ENCODE measurements around the gene SEMA4D. TPM values are rescaled to one million over a fixed set of nuclear protein-coding genes. Genes with fewer than 3 reads are reported as not detected.

SEMA4D gene
- total and polyA plus RNA-seq, 2 of the 13 experiments (the other 11 are each of a cell fraction or from before 2014, with no cell fraction given), result 0.13 to 0.16 TPM

DNA sequence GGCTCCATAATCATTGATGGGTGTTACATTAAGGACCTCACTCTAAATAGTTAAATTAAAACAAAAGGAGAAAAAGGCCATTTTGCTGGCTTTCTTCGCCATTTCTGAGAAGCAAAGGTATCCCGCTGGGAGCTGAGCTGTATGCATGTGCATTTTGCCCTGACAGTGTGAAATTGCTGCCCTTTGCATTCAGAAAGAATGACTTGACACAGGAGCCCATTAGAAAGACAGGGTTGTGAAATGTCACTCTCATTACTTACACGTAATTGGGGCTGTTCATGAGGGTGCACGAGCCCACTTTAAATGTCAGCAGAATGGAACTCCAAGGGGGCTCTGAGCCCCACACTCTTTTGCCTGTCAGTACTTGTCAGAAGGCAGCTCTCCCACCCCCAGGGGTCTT is 85.0 kb downstream of the SEMA4D start:
- DNase-seq (ENCODE audit: low spot score) (no peak), FAIRE-seq (no peak), ATAC-seq (no peak)
- no peaks in the 10 kb centered on the region for H3K36me3 ChIP-seq (replicated peaks in 1 of 2; ENCODE audit: control insufficient read depth in 1 of 2, insufficient read depth in 2 of 2, low read length in 2 of 2)
- no peak overlapping the region for H3K9ac ChIP-seq (ENCODE audit: insufficient read depth, low read depth, low read length)
- no peak overlapping the region for H2AFZ ChIP-seq (ENCODE audit: low read length)
- H3K4me1 ChIP-seq (ENCODE audit: insufficient read depth, low read length), result no peaks in the 10 kb centered on the region
- no peak overlapping the region for H3K27ac ChIP-seq (ENCODE audit: extremely low read length, insufficient read depth, low read length)
- TF ChIP-seq NRL (CRISPR knock-in tag; IDR thresholded peaks at IDR 0.05; ENCODE audit: borderline replicate concordance) (no peak), KDM4B (CRISPR knock-in tag; IDR thresholded peaks at IDR 0.05) (no peak), RNF2 (conservative IDR thresholded peaks at IDR 0.05; ENCODE audit: low read depth) (no peak)
- no peak overlapping the region for H3K4me2 ChIP-seq (ENCODE audit: low read depth, low read length)
- in situ Hi-C loops (cut with HindIII; ENCODE audit: extremely low pct_ligation_motif_present, low pct_unique_long_range_greater_than_20kb), result no loop called here
- H3K79me2 ChIP-seq (ENCODE audit: insufficient read depth, low read length), result no peaks in the 10 kb centered on the region
- WGBS (ENCODE audit: low lambda C conversion rate), result 4% methylated on average over 2 of the region's 4 CpGs
- no peak overlapping the region for H3K4me3 ChIP-seq (replicated peaks in 1 of 3; ENCODE audit: insufficient read depth in 1 of 3, low read depth in 2 of 3, low read length in 3 of 3)
- POLR2A ChIA-PET, result no interaction called here
- CTCF ChIA-PET (ENCODE audit: low intra/inter-chr PET ratio, low total read pairs), result no interaction called here
- peaks cover 0 to 4% of the 10 kb centered on the region in 2 experiments; a peak in 1 of 5 replicates for H3K27me3 ChIP-seq (ENCODE audit: control insufficient read depth in 1 of 2, insufficient read depth in 2 of 2, low read length in 2 of 2)
- no peaks in the 10 kb centered on the region for H3K9me3 ChIP-seq (ENCODE audit: low read length)
- intact Hi-C loops (cut with micrococcal nuclease; ENCODE audit: unreplicated experiment), result no loop called here
- H4K20me1 ChIP-seq (ENCODE audit: insufficient read depth, low read length), result no peaks in the 10 kb centered on the region
- no TSS peak for BruUV-seq (replicated peaks)

DNA sequence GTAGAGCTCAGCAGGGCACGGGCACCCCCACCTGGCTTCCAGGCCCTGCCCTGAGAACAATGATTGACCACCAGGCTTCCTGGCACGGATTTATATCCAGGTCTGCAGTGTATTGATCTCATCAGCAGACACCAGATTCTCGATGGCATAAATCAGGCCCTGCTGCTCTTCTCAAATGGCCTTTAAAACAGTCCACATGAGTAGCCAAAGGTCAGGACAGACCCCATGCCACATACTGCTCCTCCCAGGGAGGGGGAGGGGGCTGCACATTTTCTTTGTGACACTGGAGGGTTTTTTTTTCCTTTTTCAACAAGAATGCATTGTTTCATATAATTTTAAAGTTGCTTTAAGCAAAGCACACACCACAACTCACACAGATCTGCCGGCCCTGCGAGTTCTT is 85.4 kb downstream of the SEMA4D start:
- Histone ChIP-seq H3K27me3 (ENCODE audit: control insufficient read depth in 1 of 2, insufficient read depth in 2 of 2, low read length in 2 of 2) (0 out of 5 replicates have a peak, but pooled peaks cover 0 to under 1% of the 10 kb centered on the region in 2 experiments), H3K27ac (ENCODE audit: extremely low read length, insufficient read depth, low read length) (no peak overlapping the region), H3K4me1 (ENCODE audit: insufficient read depth, low read length) (no peaks in the 10 kb centered on the region), H3K79me2 (ENCODE audit: insufficient read depth, low read length) (no peaks in the 10 kb centered on the region), H3K9ac (ENCODE audit: insufficient read depth, low read depth, low read length) (no peak overlapping the region), H3K4me3 (replicated peaks in 1 of 3; ENCODE audit: insufficient read depth in 1 of 3, low read depth in 2 of 3, low read length in 3 of 3) (no peak overlapping the region), H4K20me1 (ENCODE audit: insufficient read depth, low read length) (no peaks in the 10 kb centered on the region), H3K36me3 (replicated peaks in 1 of 2; ENCODE audit: control insufficient read depth in 1 of 2, insufficient read depth in 2 of 2, low read length in 2 of 2) (no peaks in the 10 kb centered on the region), H3K4me2 (ENCODE audit: low read depth, low read length) (no peak overlapping the region), H2AFZ (ENCODE audit: low read length) (no peak overlapping the region), H3K9me3 (ENCODE audit: low read length) (no peaks in the 10 kb centered on the region)
- TF ChIP-seq, protein P1, sequence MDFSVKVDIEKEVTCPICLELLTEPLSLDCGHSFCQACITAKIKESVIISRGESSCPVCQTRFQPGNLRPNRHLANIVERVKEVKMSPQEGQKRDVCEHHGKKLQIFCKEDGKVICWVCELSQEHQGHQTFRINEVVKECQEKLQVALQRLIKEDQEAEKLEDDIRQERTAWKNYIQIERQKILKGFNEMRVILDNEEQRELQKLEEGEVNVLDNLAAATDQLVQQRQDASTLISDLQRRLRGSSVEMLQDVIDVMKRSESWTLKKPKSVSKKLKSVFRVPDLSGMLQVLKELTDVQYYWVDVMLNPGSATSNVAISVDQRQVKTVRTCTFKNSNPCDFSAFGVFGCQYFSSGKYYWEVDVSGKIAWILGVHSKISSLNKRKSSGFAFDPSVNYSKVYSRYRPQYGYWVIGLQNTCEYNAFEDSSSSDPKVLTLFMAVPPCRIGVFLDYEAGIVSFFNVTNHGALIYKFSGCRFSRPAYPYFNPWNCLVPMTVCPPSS (IDR thresholded peaks at IDR 0.05), result no peak
- TF ChIP-seq ZNF563 (CRISPR knock-in tag; IDR thresholded peaks at IDR 0.05) (no peak), ZNF556 (CRISPR knock-in tag; IDR thresholded peaks at IDR 0.05; ENCODE audit: borderline replicate concordance) (no peak), POLR2AphosphoS2 (IDR thresholded peaks at IDR 0.05; ENCODE audit: low read depth, low read length) (no peak), ZNF768 (CRISPR knock-in tag; IDR thresholded peaks at IDR 0.05) (no peak), HHEX (CRISPR knock-in tag; IDR thresholded peaks at IDR 0.05) (no peak), YEATS4 (CRISPR knock-in tag; IDR thresholded peaks at IDR 0.05; ENCODE audit: borderline replicate concordance) (no peak), BORCS8-MEF2B (CRISPR knock-in tag; IDR thresholded peaks at IDR 0.05) (no peak), CHD2 (IDR thresholded peaks at IDR 0.05; ENCODE audit: low read depth, low read length) (no peak), SP4 (CRISPR knock-in tag; IDR thresholded peaks at IDR 0.05) (no peak)
- TF ChIP-seq, protein P2, sequence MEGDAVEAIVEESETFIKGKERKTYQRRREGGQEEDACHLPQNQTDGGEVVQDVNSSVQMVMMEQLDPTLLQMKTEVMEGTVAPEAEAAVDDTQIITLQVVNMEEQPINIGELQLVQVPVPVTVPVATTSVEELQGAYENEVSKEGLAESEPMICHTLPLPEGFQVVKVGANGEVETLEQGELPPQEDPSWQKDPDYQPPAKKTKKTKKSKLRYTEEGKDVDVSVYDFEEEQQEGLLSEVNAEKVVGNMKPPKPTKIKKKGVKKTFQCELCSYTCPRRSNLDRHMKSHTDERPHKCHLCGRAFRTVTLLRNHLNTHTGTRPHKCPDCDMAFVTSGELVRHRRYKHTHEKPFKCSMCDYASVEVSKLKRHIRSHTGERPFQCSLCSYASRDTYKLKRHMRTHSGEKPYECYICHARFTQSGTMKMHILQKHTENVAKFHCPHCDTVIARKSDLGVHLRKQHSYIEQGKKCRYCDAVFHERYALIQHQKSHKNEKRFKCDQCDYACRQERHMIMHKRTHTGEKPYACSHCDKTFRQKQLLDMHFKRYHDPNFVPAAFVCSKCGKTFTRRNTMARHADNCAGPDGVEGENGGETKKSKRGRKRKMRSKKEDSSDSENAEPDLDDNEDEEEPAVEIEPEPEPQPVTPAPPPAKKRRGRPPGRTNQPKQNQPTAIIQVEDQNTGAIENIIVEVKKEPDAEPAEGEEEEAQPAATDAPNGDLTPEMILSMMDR (CRISPR knock-in tag; IDR thresholded peaks at IDR 0.05), result no peak
- ChIA-PET CTCF (ENCODE audit: low intra/inter-chr PET ratio, low total read pairs) (no interaction called here), POLR2A (no interaction called here)
- FAIRE-seq (no peak), DNase-seq (ENCODE audit: low spot score) (no peak), ATAC-seq (no peak)
- no TSS peak for BruUV-seq (replicated peaks)
- intact Hi-C loops (cut with micrococcal nuclease; ENCODE audit: unreplicated experiment), result no loop called here
- in situ Hi-C loops (cut with HindIII; ENCODE audit: extremely low pct_ligation_motif_present, low pct_unique_long_range_greater_than_20kb), result no loop called here
- 26% methylated on average over 5 of the region's 5 CpGs for WGBS (ENCODE audit: low lambda C conversion rate)
